Transverse colon (tissue), 4 donors: ENCODE results near the gene LGALS12. TPM values are rescaled to one million over a fixed set of nuclear protein-coding genes. Genes with fewer than 3 reads are reported as not detected.
"Not testable (repeated sequence)": the region's sequence is repeated elsewhere in the genome, so short reads cannot be mapped to it uniquely, and the experiment has no call there.

Experiments
- DNase-seq: peaks from one replicate; pipeline ENCODE4 v3.0.0-alpha.2; 2019
- H3K27ac ChIP-seq, 4 donors: fragments of 200-600 bp; sonication (generic); 2 replicates each; pipeline ENCODE4 v1.5.1; 2016 to 2018; ENCODE audit warnings: inconsistent platforms in 4 of 4
- H3K27me3 ChIP-seq: fragments of 200-600 bp; sonication (generic); 2 replicates; pipeline ENCODE4 v1.5.1; 2017; ENCODE audit warnings: inconsistent platforms
- H3K36me3 ChIP-seq, 4 donors: fragments of 200-600 bp; sonication (generic); 2 replicates each; pipeline ENCODE4 v1.5.1; 2017 to 2019; ENCODE audit warnings: inconsistent platforms in 4 of 4
- H3K4me1 ChIP-seq, 4 donors: fragments of 200-600 bp; sonication (generic); 2 replicates each; pipeline ENCODE4 v1.5.1; 2017 to 2020; ENCODE audit warnings: inconsistent platforms in 4 of 4
- H3K4me3 ChIP-seq, 4 donors: fragments of 200-600 bp; sonication (generic); 1 replicate in 1 of 4; 2 replicates in 3 of 4; pipeline versions ENCODE4 v1.5.1 to v1.6.1; 2017 to 2019; ENCODE audit warnings: inconsistent platforms in 4 of 4
- H3K9me3 ChIP-seq, 2 donors: fragments of 200-600 bp; sonication (generic); 2 replicates each; pipeline ENCODE4 v1.5.1; 2017 to 2019; ENCODE audit warnings: inconsistent platforms in 2 of 2
- CTCF ChIP-seq, 5 experiments: fragments of 200-600 bp in 3 of 5; fragments of 450-650 bp in 2 of 5; sonication (generic) in 3 of 5; IDR thresholded peaks; 1 replicate in 2 of 5; 2 replicates in 3 of 5; pipeline ENCODE4 v1.5.1; 2016 to 2017; ENCODE audit warnings: antibody characterized with exemption in 5 of 5, inconsistent platforms in 3 of 5, mild to moderate bottlenecking in 2 of 5, moderate library complexity in 1 of 5
- EP300 ChIP-seq: sonication (generic); formaldehyde crosslinking; IDR thresholded peaks from one replicate; pipeline ENCODE4 v1.6.1; 2017; ENCODE audit warnings: antibody characterized with exemption, low read depth
- POLR2A ChIP-seq: fragments of 450-650 bp; IDR thresholded peaks from one replicate; pipeline ENCODE4 v1.6.1; 2016; ENCODE audit warnings: antibody characterized with exemption, mild to moderate bottlenecking, moderate library complexity
- POLR2AphosphoS5 ChIP-seq, 3 donors: sonication (generic); formaldehyde crosslinking; IDR thresholded peaks; one replicate each; pipeline ENCODE4 v1.6.1; 2016; ENCODE audit warnings: antibody characterized with exemption in 3 of 3
- WGBS, 2 donors: methylation state at CpG; one replicate each; pipeline ENCODE4 v1.1.5; 2018; ENCODE audit warnings: low coverage in 1 of 2; 5-methylcytosine and 5-hydroxymethylcytosine counted together
- in situ Hi-C, 4 donors: fragments of 200-750 bp; cut with MboI; loops; one replicate each; pipeline versions ENCODE4 v1.15.0 to v1.15.1; 2017; ENCODE audit warnings: low sequenced_read_pairs in 3 of 4, low pct_ligation_motif_present in 1 of 4, low pct_unique_long_range_greater_than_20kb in 1 of 4
- intact Hi-C: fragments of 100-400 bp; cut with DNase I; formaldehyde crosslinking; loops from one replicate; pipeline ENCODE4 v1.15.1; 2023; ENCODE audit warnings: low total_unique reads
- total RNA-seq, 4 donors: library from RNA; depleted of rRNA; stranded (reverse); fragments of >200 nt; gene quantifications; one replicate each; pipeline ENCODE4 v1.1.0, GENCODE V29; 2016

LGALS12 gene
- total RNA-seq, 4 donors from 2014 or later, result 0.64 TPM; not detected in 3

- in situ Hi-C loops (no loop called here), intact Hi-C loops (no loop called here)
- no peaks in the 10 kb centered on the region for H3K9me3 ChIP-seq
- TF ChIP-seq POLR2AphosphoS5 (IDR thresholded peaks at IDR 0.05), result no peak
- no peak overlapping the region for H3K4me3 ChIP-seq
- H3K27ac ChIP-seq, result no peak overlapping the region
- H3K36me3 ChIP-seq, result no peaks in the 10 kb centered on the region
- H3K4me1 ChIP-seq, result peaks cover 0 to 16% (median 1%) of the 10 kb centered on the region in 4 donors
- no peak for DNase-seq
- no peaks in the 10 kb centered on the region for H3K27me3 ChIP-seq
- 90% methylated on average over 2 of the region's 2 CpGs; no CpG with 5 or more reads in 1 of the 2 donors for WGBS, 2 donors
Measured at GRCh38 chr11:63530021-63530420, 24.1 kb downstream of the LGALS12 start.

- peak overlapping the region in 2 of 4 donors; percentile 37 to 39 for H3K27ac ChIP-seq
- in situ Hi-C loops, result not testable (repeated sequence)
- DNase-seq, result peak; percentile 24
Measured at GRCh38 chr11:63531074-63531792, 25.3 kb downstream of the LGALS12 start.

GRCh38 chr11:63532117-63532516, 26.2 kb downstream of the LGALS12 start:
- TF ChIP-seq CTCF (IDR thresholded peaks at IDR 0.05), result no peak
- no peak for TF ChIP-seq POLR2A
- no peak for TF ChIP-seq POLR2AphosphoS5 (IDR thresholded peaks at IDR 0.05)
- no peak for TF ChIP-seq EP300
- Histone ChIP-seq H3K4me1 (peaks cover 6 to 35% (median 16%) of the 10 kb centered on the region in 4 donors), H3K27me3 (no peaks in the 10 kb centered on the region), H3K9me3 (no peaks in the 10 kb centered on the region), H3K27ac (peak overlapping the region in 3 of 4 donors; percentile 33 to 39 (median 37)), H3K4me3 (no peak overlapping the region), H3K36me3 (no peaks in the 10 kb centered on the region)
- no peak for DNase-seq
- 64 to 79% methylated on average over 2 of the region's 2 CpGs for WGBS, 2 donors
- in situ Hi-C loops, result no loop called here
- intact Hi-C loops, result no loop called here

More at GRCh38 chr11:63531074-63531792, 25.3 kb downstream of the LGALS12 start:
- H3K4me3 ChIP-seq, H3K27me3 ChIP-seq, H3K36me3 ChIP-seq, H3K9me3 ChIP-seq, intact Hi-C loops: not testable (repeated sequence)
- peaks cover 5 to 28% (median 8%) of the 10 kb centered on the region in 4 donors for H3K4me1 ChIP-seq
- WGBS, 2 donors, result 76 to 80% methylated on average over 1 to 5 of the region's 6 CpGs

GRCh38 chr11:63532799-63533475, 27.1 kb downstream of the LGALS12 start:
- H3K9me3 ChIP-seq, result no peaks in the 10 kb centered on the region
- intact Hi-C loops, result no loop called here
- H3K36me3 ChIP-seq, result no peaks in the 10 kb centered on the region
- H3K27me3 ChIP-seq, result no peaks in the 10 kb centered on the region
- TF ChIP-seq POLR2AphosphoS5 (IDR thresholded peaks at IDR 0.05) (no peak), POLR2A (no peak), CTCF (IDR thresholded peaks at IDR 0.05) (no peak), EP300 (no peak)
- H3K27ac ChIP-seq, result no peak overlapping the region
- peaks cover 13 to 43% (median 22%) of the 10 kb centered on the region in 4 donors for H3K4me1 ChIP-seq
- WGBS, 2 donors, result 72% methylated on average over 2 to 4 of the region's 4 CpGs
- in situ Hi-C loops, result no loop called here
- no peak for DNase-seq
- H3K4me3 ChIP-seq, result no peak overlapping the region

- Histone ChIP-seq H3K9me3 (no peaks in the 10 kb centered on the region), H3K4me1 (peaks cover 20 to 52% (median 27%) of the 10 kb centered on the region in 4 donors), H3K27ac (peak overlapping the region in 1 of 4 donors; percentile 88), H3K4me3 (no peak overlapping the region), H3K36me3 (no peaks in the 10 kb centered on the region), H3K27me3 (no peaks in the 10 kb centered on the region)
- no peak for DNase-seq
- WGBS, 2 donors, result 72 to 76% methylated on average over 3 of the region's 3 CpGs
- in situ Hi-C loops (no loop called here), intact Hi-C loops (no loop called here)
- TF ChIP-seq EP300 (no peak), POLR2AphosphoS5 (IDR thresholded peaks at IDR 0.05) (no peak), POLR2A (no peak), CTCF (IDR thresholded peaks at IDR 0.05) (no peak)
Measured at GRCh38 chr11:63534076-63534475, 28.2 kb downstream of the LGALS12 start.
